Measurements from ENCODE around the gene SCUBE2. TPM values are rescaled to one million over a fixed set of nuclear protein-coding genes. Genes with fewer than 3 reads are reported as not detected.

Gene SCUBE2
- total RNA-seq, 1 donor from 2014 or later: 36.3 TPM

- TF ChIP-seq POLR2AphosphoS5 (IDR thresholded peaks at IDR 0.05; ENCODE audit: insufficient read depth in 1 of 2, low read depth in 1 of 2) (no peak), POLR2A (IDR thresholded peaks at IDR 0.05) (no peak), CTCF (IDR thresholded peaks at IDR 0.05) (no peak)
- DNase-seq (ENCODE audit: extremely low spot score in 2 of 2): peak in 1 of 2 donors; percentile 61
- H3K4me3 ChIP-seq: no peak overlapping the region
- no peak overlapping the region for H3K27ac ChIP-seq
- H3K36me3 ChIP-seq: no peaks in the 10 kb centered on the region
- H3K4me1 ChIP-seq: peaks cover 9% of the 10 kb centered on the region
- H3K9me3 ChIP-seq: no peaks in the 10 kb centered on the region
- no peaks in the 10 kb centered on the region for H3K27me3 ChIP-seq
- intact Hi-C loops (cut with DNase I): no loop called here
Measured at GRCh38 chr11:9072626-9073176, 18.7 kb downstream of the SCUBE2 start.

GRCh38 chr11:9071692-9072091 lies 19.7 kb downstream of the SCUBE2 start:
- intact Hi-C loops (cut with DNase I): no loop called here
- Histone ChIP-seq H3K4me1 (peaks cover 9% of the 10 kb centered on the region), H3K36me3 (no peaks in the 10 kb centered on the region), H3K27me3 (no peaks in the 10 kb centered on the region), H3K4me3 (no peak overlapping the region), H3K27ac (no peak overlapping the region), H3K9me3 (no peaks in the 10 kb centered on the region)
- DNase-seq (ENCODE audit: extremely low spot score in 2 of 2): no peak
- no peak for TF ChIP-seq POLR2A (IDR thresholded peaks at IDR 0.05)
- TF ChIP-seq POLR2AphosphoS5 (IDR thresholded peaks at IDR 0.05; ENCODE audit: insufficient read depth in 1 of 2, low read depth in 1 of 2): no peak
- no peak for TF ChIP-seq CTCF (IDR thresholded peaks at IDR 0.05)

GRCh38 chr11:9070749-9071491 lies 20.5 kb downstream of the SCUBE2 start:
- Histone ChIP-seq H3K9me3 (no peaks in the 10 kb centered on the region), H3K4me1 (peaks cover 5% of the 10 kb centered on the region), H3K36me3 (no peaks in the 10 kb centered on the region), H3K27ac (no peak overlapping the region), H3K27me3 (no peaks in the 10 kb centered on the region), H3K4me3 (no peak overlapping the region)
- no peak for DNase-seq (ENCODE audit: extremely low spot score in 2 of 2)
- intact Hi-C loops (cut with DNase I): no loop called here
- TF ChIP-seq CTCF (IDR thresholded peaks at IDR 0.05) (no peak), POLR2AphosphoS5 (IDR thresholded peaks at IDR 0.05; ENCODE audit: insufficient read depth in 1 of 2, low read depth in 1 of 2) (no peak), POLR2A (IDR thresholded peaks at IDR 0.05) (no peak)

- no peaks in the 10 kb centered on the region for H3K4me1 ChIP-seq
- no peaks in the 10 kb centered on the region for H3K27me3 ChIP-seq
- no peak for DNase-seq (ENCODE audit: extremely low spot score in 2 of 2)
- no peak overlapping the region for H3K4me3 ChIP-seq
- TF ChIP-seq CTCF (IDR thresholded peaks at IDR 0.05): no peak
- TF ChIP-seq POLR2AphosphoS5 (IDR thresholded peaks at IDR 0.05; ENCODE audit: insufficient read depth in 1 of 2, low read depth in 1 of 2): no peak
- no peak for TF ChIP-seq POLR2A (IDR thresholded peaks at IDR 0.05)
- no peaks in the 10 kb centered on the region for H3K36me3 ChIP-seq
- H3K9me3 ChIP-seq: no peaks in the 10 kb centered on the region
- intact Hi-C loops (cut with DNase I): no loop called here
- H3K27ac ChIP-seq: no peak overlapping the region
Measured at GRCh38 chr11:9069862-9070470, 21.4 kb downstream of the SCUBE2 start.

GRCh38 chr11:9069256-9069655 lies 22.1 kb downstream of the SCUBE2 start:
- intact Hi-C loops (cut with DNase I): no loop called here
- TF ChIP-seq CTCF (IDR thresholded peaks at IDR 0.05) (no peak), POLR2AphosphoS5 (IDR thresholded peaks at IDR 0.05; ENCODE audit: insufficient read depth in 1 of 2, low read depth in 1 of 2) (no peak), POLR2A (IDR thresholded peaks at IDR 0.05) (no peak)
- Histone ChIP-seq H3K4me1 (no peaks in the 10 kb centered on the region), H3K36me3 (no peaks in the 10 kb centered on the region), H3K27me3 (no peaks in the 10 kb centered on the region), H3K27ac (no peak overlapping the region), H3K4me3 (no peak overlapping the region), H3K9me3 (no peaks in the 10 kb centered on the region)
- DNase-seq (ENCODE audit: extremely low spot score in 2 of 2): no peak

Data from vagina (tissue), 2 donors.